ENCODE results near the gene FBXL3. TPM values are rescaled to one million over a fixed set of nuclear protein-coding genes. Genes with fewer than 3 reads are reported as not detected.
A peak's percentile ranks its signal among the peaks of the same experiment; 100 is the strongest.

Gene FBXL3
- polyA plus RNA-seq, 2 of the 4 experiments (the other 2 are of a cell fraction): 17.8 to 24.0 TPM

GRCh38 chr13:77065461-77066147 lies 38.6 kb upstream of the FBXL3 start:
- TF ChIP-seq, protein P1, sequence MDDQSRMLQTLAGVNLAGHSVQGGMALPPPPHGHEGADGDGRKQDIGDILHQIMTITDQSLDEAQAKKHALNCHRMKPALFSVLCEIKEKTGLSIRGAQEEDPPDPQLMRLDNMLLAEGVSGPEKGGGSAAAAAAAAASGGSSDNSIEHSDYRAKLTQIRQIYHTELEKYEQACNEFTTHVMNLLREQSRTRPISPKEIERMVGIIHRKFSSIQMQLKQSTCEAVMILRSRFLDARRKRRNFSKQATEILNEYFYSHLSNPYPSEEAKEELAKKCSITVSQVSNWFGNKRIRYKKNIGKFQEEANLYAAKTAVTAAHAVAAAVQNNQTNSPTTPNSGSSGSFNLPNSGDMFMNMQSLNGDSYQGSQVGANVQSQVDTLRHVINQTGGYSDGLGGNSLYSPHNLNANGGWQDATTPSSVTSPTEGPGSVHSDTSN (IDR thresholded peaks at IDR 0.05): no peak
- peak; percentile 9 for TF ChIP-seq MAFK (IDR thresholded peaks at IDR 0.05; ENCODE audit: partially characterized antibody)
- no peak for TF ChIP-seq POLR2AphosphoS2 (conservative IDR thresholded peaks at IDR 0.05; ENCODE audit: low read length)
- CTCF ChIA-PET: no interaction called here
- ATAC-seq (no peak), FAIRE-seq (no peak), DNase-seq (ENCODE audit: low read depth in 1 of 2, low spot score in 1 of 2) (no peak)
- no peak overlapping the region for H3K4me2 ChIP-seq
- H3K9me3 ChIP-seq: no peaks in the 10 kb centered on the region
- no peak overlapping the region for H3K4me3 ChIP-seq
- H3K4me1 ChIP-seq: no peaks in the 10 kb centered on the region
- POLR2A ChIA-PET: no interaction called here
- H3K27ac ChIP-seq: no peak overlapping the region
- WGBS (ENCODE audit: missing lambda C conversion rate): 94% methylated on average over 5 of the region's 5 CpGs

GRCh38 chr13:77062097-77062496 lies 35.1 kb upstream of the FBXL3 start:
- ATAC-seq (no peak), FAIRE-seq (no peak), DNase-seq (ENCODE audit: low read depth in 1 of 2, low spot score in 1 of 2) (no peak)
- ChIA-PET POLR2A (no interaction called here), CTCF (no interaction called here)
- H3K4me1 ChIP-seq: no peaks in the 10 kb centered on the region
- H3K9me3 ChIP-seq: no peaks in the 10 kb centered on the region
- WGBS (ENCODE audit: missing lambda C conversion rate): 93% methylated on average over 1 of the region's 1 CpG
- H3K4me3 ChIP-seq: no peak overlapping the region
- H3K27ac ChIP-seq: no peak overlapping the region
- no peak overlapping the region for H3K4me2 ChIP-seq
- no peak for TF ChIP-seq HEYL (CRISPR knock-in tag; IDR thresholded peaks at IDR 0.05)
- no peak for TF ChIP-seq POLR2AphosphoS2 (conservative IDR thresholded peaks at IDR 0.05; ENCODE audit: low read length)
- no peak for TF ChIP-seq POLR2A (IDR thresholded peaks at IDR 0.05; ENCODE audit: low read length)
- no peak for TF ChIP-seq FOSL2 (IDR thresholded peaks at IDR 0.05)
- no peak for TF ChIP-seq FOSL2 (CRISPR knock-in tag; IDR thresholded peaks at IDR 0.05)
- no peak for TF ChIP-seq KDM1A (IDR thresholded peaks at IDR 0.05; ENCODE audit: low read depth)
- no peak for TF ChIP-seq ZSCAN20 (CRISPR knock-in tag; IDR thresholded peaks at IDR 0.05)
- TF ChIP-seq USF2 (IDR thresholded peaks at IDR 0.05): no peak
- TF ChIP-seq, protein P2, sequence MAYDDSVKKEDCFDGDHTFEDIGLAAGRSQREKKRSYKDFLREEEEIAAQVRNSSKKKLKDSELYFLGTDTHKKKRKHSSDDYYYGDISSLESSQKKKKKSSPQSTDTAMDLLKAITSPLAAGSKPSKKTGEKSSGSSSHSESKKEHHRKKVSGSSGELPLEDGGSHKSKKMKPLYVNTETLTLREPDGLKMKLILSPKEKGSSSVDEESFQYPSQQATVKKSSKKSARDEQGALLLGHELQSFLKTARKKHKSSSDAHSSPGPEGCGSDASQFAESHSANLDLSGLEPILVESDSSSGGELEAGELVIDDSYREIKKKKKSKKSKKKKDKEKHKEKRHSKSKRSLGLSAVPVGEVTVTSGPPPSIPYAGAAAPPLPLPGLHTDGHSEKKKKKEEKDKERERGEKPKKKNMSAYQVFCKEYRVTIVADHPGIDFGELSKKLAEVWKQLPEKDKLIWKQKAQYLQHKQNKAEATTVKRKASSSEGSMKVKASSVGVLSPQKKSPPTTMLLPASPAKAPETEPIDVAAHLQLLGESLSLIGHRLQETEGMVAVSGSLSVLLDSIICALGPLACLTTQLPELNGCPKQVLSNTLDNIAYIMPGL (CRISPR knock-in tag; IDR thresholded peaks at IDR 0.05; ENCODE audit: borderline replicate concordance): no peak
- no peak for TF ChIP-seq HDAC2 (IDR thresholded peaks at IDR 0.05)
- TF ChIP-seq NPAS2 (CRISPR knock-in tag; IDR thresholded peaks at IDR 0.05; ENCODE audit: borderline replicate concordance): no peak
- no peak for TF ChIP-seq MAZ (IDR thresholded peaks at IDR 0.05; ENCODE audit: borderline replicate concordance, low read depth, low read length)
- no peak for TF ChIP-seq GATA3 (IDR thresholded peaks at IDR 0.05; ENCODE audit: borderline replicate concordance)
- no peak for TF ChIP-seq BHLHE40 (IDR thresholded peaks at IDR 0.05; ENCODE audit: low read depth, low read length)
- TF ChIP-seq TP53 (CRISPR knock-in tag; IDR thresholded peaks at IDR 0.05): no peak
- TF ChIP-seq ELK1 (IDR thresholded peaks at IDR 0.05; ENCODE audit: low read depth, low read length): no peak
- no peak for TF ChIP-seq MAX (IDR thresholded peaks at IDR 0.05)
- no peak for TF ChIP-seq RAD21 (conservative IDR thresholded peaks at IDR 0.05 in 1 of 2, IDR thresholded peaks at IDR 0.05 in 1 of 2)
- no peak for TF ChIP-seq EP300 (IDR thresholded peaks at IDR 0.05)
- no peak for TF ChIP-seq HES2 (IDR thresholded peaks at IDR 0.05)
